Activated naive CD4-positive, alpha-beta T cell treated with anti-CD3 and anti-CD28 coated beads for 36 hours (primary cell): ENCODE measurements around the gene SPC24. TPM values are rescaled to one million over a fixed set of nuclear protein-coding genes. Genes with fewer than 3 reads are reported as not detected.

ENCODE experiments used
- microRNA-seq: library from miRNA; unstranded; fragments of <30 nt; microRNA quantifications from one replicate; pipeline ENCODE4 v1.2.0, GENCODE V29; 2022; ENCODE audit warnings: borderline microRNAs expressed, borderline replicate concordance
- total RNA-seq, 2 experiments: library from RNA; stranded (reverse); gene quantifications; one replicate each; pipeline ENCODE4 v1.2.3, GENCODE V29; 2021

The SPC24 gene
- total RNA-seq, 2 experiments from 2014 or later: 94.7 to 102 TPM

Small RNA genes within 50 kb of the gene (microRNA-seq; reads per million reads assigned to microRNA genes)
- 19.2 reads per million, percentile 33 among the genes with 10 or more reads in this experiment for gene MIR6886

Other genes with a start within 250 kb of the SPC24 start
- gene YIPF2, start 227.1 kb downstream of the SPC24 start, total RNA-seq: 10 to 100 TPM; 22.7 to 25.4 TPM
- 10 to 100 TPM; 11.0 to 12.7 TPM for gene TIMM29, start 227.0 kb downstream of the SPC24 start, total RNA-seq
- gene SMARCA4, start 194.8 kb downstream of the SPC24 start, total RNA-seq: 10 to 100 TPM; 88.6 to 98.6 TPM
- gene LDLR, start 66.3 kb downstream of the SPC24 start, total RNA-seq: 10 to 100 TPM; 64.2 to 64.9 TPM
- gene KANK2, start 41.8 kb upstream of the SPC24 start, total RNA-seq: 1 to 10 TPM; 1.5 to 2.0 TPM
- gene ANGPTL8, start 83.8 kb upstream of the SPC24 start, total RNA-seq: not detected
- 1 to 10 TPM; 6.1 to 7.1 TPM for gene DOCK6, start 106.7 kb upstream of the SPC24 start, total RNA-seq
- not detected for gene TSPAN16, start 140.4 kb upstream of the SPC24 start, total RNA-seq
- 10 to 100 TPM in 1 of 2 experiments, 1 to 10 TPM in 1; 9.8 to 10.7 TPM for gene RAB3D, start 183.9 kb upstream of the SPC24 start, total RNA-seq
- 10 to 100 TPM; 21.4 to 24.2 TPM for gene TMEM205, start 190.5 kb upstream of the SPC24 start, total RNA-seq
- gene CCDC159, start 190.7 kb upstream of the SPC24 start, total RNA-seq: 10 to 100 TPM; 15.2 to 16.5 TPM
- 1 to 10 TPM; 2.6 to 2.8 TPM for gene PLPPR2, start 199.7 kb upstream of the SPC24 start, total RNA-seq
- 1 to 10 TPM; 1.1 to 2.1 TPM for gene SWSAP1, start 218.9 kb upstream of the SPC24 start, total RNA-seq
- gene EPOR, start 228.5 kb upstream of the SPC24 start, total RNA-seq: 1 to 10 TPM; 3.9 to 4.3 TPM